HG03108 (cell line): ENCODE measurements around the gene R3HCC1L.
"Not testable (repeated sequence)": the region's sequence is repeated elsewhere in the genome, so short reads cannot be mapped to it uniquely, and the experiment has no call there.

Experiments
- ATAC-seq: cut with Tn5 transposase; IDR thresholded peaks from one replicate; pipeline ENCODE4 v1.9.1; 2021; ENCODE audit warnings: moderate library complexity; ENCODE audit not compliant: unreplicated experiment

The R3HCC1L gene

DNA sequence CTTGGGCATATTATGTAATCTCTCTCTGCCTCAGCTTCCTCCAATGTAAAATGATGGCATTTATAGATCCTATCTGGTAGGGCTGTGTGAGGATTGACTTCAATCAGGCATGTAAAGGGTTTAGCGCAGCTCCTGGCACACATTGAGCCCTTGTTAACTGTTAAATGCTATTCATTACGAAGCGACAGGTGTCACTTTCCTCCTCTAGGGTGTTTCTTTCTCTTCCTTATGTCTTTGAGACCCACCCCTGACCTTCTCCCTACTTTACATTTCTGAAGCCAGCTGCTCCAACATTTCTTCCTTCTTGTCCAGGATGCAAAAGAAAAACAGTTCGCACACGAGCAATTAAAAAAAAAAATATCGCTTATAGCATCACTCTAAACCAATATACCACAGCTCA is 5.7 kb upstream of the R3HCC1L start:
- ATAC-seq: no peak

DNA sequence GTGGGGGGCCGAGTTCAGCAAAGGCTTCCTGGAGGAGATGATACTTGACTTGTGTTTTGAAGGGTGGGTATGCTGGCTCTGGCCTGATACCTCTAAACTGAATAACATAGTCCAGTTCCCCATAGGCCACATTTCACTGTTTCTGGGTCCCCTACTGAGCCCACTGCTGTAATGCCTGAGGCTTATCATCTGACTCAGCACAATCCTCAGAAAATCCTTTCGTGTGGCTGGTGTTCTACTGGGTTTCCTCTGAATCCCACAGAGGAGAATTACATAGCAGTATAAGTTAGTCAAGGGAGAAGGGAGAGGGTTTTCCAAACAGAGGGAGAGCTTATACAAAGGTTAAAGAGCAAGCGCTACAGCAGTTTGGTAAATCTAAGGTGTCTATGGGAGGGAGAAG is 2.8 kb upstream of the R3HCC1L start:
- no peak for ATAC-seq

DNA sequence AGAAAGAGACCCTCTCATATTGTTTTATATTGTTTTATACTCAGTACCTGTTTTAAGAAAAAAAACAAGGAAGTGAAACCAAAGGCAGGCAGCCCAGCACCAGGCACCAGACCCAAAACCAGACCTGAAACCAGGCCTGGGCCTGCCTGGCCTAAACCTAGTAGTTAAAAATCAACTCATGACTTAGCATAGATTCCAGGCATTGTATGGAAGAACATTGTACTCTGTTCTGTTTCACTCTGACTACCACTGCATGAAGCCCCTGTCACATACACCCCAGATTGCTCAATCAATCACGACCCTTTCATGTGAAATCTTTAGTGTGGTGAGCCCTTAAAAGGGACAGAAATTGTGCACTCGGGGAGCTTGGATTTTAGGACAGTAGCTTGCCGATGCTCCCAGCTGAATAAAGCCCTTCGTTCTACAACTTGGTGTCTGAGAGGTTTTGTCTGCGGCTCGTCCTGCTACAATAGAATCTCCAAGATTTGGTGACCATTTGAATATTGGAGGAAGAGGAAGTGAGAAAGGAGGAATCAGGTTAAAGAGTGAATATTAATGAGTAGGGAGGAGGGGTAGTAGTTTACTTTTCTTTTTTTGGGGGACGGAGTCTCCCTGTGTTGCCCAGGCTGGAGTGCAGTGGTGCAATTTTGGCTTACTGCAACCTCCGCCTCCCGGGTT is 1.2 kb upstream of the R3HCC1L start:
- peak; percentile 39 for ATAC-seq

DNA sequence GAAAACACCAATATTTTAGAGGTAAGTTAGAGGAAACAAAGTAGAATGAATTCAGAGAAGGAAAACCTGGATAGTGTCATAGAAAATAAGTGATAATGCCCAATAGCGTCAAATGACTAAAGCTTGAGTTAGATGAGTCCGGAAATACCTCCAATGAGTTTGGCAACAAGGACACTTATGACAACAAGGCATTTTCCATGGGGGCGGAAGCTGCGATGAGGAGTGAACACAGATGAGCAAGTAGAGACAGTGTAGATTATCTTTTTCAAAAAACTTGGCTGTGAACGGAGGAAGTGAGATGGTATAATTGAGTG is 383 bp upstream of the R3HCC1L start:
- ATAC-seq: no peak

DNA sequence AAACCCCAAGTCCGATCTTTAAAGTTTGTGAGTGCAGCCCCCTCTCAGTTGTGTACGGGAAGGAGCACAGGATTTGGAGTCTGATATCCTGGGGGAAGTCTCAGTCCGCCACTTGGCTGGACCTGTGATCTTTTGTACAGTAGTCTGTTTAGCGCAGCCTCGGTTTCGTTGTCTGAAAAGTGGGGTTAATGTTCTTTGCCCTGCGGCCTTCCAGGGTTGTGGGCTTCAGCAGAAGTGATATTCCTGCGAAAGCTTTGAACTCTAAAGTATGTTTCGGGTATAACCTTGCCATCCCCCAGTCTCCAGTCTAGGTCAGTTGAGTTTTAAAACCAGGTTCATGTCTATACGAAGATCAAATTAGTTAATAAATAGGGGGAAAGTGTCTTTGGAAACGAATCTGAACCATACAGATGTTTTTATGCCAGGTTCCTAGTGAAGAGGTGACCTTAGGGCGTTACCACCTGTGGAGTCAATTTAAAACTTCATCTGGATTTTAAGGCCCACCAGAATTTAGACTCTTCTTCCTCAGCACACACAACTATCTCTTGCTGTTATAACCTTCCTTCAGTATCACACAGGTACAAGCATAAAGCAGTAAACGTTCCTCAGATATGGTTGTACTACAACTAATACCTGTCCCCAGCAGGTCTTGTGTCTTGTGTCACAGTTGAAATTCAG is 904 bp downstream of the R3HCC1L start:
- no peak for ATAC-seq

DNA sequence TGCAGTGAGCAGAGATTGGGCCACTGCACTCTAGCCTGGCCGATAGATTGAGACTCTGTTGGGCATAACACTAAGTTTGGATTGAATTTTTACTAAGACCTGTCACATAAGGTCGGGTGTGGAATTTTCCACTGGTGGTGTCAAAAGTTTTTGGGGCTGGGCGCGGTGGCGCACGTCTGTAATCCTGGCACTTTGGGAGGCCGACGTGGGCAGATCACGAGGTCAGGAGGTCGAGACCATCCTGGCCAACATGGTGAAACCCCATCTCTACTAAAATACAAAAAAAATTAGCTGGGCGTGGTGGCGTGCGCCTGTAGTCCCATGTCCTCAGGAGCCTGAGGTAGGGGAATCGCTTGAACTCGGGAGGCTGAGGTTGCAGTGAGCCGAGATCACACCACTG is 2.3 kb downstream of the R3HCC1L start:
- not testable (repeated sequence) for ATAC-seq

DNA sequence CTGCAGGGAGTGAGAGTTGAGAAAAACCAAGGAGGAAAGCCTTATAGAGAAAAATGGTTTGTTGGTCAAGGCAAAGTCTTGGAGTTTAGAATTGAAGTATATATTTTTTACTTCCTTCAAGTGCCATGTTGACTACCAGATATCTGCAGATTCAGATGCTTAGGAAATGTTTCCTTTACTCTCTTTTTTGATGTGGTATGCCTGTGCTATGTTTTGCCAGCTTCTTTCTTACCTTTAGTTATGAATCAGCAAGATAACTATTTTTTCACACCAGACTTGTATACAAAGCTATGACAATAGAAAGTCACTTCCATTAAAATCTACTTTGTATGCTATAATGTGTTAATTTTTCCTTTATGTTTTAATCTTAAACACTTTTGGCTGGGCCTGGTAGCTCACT is 3.6 kb downstream of the R3HCC1L start:
- ATAC-seq: no peak

DNA sequence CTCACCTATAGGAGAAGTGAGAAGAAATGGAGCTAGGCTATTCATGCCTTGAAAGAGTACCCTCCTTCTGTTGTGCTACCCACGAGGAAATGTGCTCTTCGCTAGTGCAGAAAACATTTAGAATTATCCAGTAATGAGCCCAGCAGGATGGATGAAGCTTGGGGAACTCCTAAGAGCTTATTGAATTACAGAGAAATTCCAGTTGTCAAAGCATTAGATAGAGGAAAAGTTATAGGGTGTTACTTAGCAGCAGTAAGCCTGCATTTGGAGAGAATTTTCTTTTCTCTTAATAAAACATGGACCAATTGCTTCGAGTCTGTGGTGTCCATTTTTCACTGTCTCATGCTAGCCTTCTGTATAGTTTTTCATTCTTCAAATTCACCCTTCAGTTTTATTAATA is 5.0 kb downstream of the R3HCC1L start:
- no peak for ATAC-seq

DNA sequence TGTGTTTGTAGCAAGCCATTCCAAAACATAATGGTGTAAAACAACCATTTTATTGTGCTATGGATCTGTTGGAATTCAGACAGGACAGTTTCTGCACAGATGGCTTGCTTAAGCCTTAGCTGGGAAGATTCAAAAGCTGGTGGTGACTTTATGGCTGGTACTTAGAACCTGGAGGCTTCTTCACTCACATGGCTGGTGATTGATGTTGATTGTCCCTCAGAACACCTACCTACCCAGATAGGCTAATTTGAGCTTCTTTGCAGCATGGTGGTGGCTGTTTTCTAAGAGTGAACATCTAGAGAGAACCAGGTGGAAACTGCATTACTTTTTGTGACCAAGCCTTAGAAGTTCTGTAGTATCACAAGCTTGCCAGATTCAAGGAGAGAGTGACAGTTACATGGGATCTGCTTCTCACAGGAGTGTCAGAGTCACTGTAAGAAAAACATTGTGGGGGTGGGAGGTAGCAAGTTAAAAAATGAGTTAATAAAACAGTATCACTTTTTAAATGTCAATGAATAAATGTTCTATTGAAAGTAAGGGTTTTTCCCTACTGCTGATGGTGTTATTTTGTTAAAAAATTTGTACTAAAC is 7.1 kb downstream of the R3HCC1L start:
- no peak for ATAC-seq

DNA sequence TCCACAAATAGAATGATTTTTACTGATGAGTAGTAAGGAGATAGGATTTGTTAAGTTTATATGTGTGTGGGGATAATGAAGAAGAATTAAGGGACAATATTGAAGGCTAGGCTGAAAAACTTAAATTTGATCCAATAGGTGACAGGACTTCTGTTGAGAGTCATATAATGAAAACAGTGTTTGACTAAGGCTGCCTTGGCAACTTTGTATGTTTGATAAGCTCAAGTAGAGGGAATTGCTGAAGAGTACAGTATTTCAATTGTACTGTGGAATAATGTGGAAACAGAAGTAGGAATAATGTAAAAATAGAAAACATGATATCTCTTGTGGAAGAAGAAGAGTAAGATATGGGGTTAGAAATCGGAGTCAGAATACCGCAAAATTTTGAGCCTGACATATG is 10.5 kb downstream of the R3HCC1L start:
- ATAC-seq: no peak

DNA sequence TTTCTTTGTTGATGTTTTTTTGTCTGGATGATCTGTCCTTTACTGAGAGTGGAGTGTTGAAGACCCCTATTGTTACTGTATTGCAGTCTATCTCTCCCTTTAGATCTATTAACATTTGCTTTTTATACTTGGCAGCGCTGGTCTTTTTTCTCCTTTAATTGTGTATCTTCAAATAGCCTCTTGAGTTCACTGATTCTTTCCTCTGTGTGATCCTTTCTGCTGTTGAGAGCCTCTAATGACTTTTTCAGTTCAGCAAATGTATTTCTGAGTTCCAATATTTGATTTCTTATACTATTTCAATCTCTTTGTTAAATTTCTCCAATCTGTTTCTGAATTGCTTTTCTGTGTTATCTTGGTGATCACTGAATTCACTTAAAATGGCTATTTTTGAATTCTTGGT is 15.4 kb downstream of the R3HCC1L start:
- ATAC-seq: no peak

DNA sequence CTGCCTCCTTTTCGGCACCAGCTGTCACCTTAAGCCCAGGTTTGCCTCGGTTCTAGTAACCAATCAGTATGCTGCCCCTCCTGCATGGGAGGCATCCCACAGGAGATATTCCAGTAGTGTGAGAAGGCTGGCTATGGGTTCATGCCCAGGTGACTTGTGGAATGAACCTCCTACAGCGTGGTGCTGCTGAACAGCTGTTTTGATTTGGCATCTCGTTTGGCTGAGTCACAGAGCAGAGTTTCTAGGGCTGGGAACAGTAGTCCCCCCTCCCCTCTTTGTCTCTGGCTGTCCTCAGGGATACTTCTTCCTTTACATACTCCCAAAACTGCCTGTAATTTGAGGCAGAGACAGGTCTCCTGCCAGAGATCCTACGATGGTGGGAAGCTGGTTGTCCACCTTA is 16.1 kb downstream of the R3HCC1L start:
- ATAC-seq: no peak

DNA sequence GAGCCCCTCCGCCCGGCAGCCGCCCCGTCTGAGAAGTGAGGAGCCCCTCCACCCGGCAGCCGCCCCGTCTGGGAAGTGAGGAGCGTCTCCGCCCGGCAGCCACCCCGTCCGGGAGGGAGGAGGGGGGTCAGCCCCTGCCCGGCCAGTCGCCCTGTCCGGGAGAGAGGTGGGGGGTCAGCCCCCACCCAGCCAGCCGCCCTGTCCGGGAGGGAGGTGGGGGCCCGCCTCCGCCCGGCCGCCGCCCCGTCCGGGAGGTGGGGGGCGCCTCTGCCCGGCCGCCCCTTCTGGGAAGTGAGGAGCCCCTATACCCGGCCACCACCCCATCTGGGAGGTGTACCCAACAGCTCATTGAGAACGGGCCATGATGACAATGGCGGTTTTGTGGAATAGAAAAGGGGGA is 18.3 kb downstream of the R3HCC1L start:
- ATAC-seq: not testable (repeated sequence)

DNA sequence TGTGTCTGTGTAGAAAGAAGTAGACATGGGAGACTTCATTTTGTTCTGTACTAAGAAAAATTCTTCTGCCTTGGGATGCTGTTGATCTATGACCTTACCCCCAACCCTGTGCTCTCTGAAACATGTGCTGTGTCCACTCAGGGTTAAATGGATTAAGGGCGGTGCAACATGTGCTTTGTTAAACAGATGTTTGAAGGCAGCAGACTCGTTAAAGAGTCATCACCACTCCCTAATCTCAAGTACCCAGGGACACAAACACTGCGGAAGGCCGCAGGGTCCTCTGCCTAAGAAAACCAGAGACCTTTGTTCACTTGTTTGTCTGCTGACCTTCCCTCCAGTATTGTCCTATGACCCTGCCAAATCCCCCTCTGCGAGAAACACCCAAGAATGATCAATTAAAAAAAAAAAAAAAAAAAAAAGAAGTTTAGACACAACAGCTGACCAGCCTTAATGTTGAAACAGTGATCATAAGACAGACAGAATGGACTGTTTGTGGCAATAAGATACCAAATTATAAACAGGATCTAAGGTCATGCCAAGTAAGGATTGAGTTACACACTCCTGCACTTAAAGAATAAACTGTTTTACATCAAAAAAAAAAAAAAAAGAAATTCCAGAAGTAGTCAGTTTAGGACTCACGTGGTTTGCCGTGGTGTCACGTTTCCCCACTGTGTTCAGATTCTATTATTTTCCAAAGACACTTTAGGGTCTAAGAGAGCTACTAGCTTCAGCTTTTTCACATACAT is 18.9 kb downstream of the R3HCC1L start:
- not testable (repeated sequence) for ATAC-seq

DNA sequence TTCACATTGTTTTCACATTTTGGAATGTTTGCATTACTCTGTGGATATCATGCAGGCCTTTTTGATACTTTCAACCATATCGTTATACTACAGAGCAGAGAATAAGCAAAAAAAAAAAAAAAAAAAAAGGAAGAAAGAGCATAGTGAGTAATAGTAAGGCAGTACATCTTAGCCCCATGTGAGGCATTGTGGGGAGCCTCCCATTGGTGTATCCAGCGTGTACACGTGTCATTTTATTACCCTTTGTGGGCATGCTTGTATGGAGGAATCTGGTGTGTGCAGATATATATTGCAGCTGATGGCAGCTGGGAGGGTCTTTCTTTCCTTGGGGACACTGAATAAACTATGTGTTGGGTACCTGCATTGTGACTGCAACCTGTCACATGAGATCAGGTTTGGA is 19.6 kb downstream of the R3HCC1L start:
- ATAC-seq: no peak

DNA sequence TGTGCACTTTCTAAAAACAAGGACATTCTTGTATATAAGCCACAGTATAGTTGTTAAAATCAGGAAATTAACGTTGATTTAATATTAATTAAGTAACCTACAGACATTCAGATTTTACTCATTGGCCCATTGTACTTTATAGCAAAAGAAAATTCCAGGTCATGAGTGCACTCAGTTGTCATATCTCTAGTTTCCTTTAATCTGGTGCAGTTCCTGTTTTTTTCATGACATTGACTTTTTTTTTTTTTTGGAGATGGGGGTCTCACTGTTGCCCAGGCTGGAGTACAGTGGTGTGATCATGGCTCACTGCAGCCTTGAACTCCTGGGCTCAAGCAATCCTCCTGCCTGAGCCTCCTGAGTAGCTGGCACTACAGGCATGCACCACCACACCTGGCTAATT is 24.1 kb downstream of the R3HCC1L start:
- no peak for ATAC-seq

DNA sequence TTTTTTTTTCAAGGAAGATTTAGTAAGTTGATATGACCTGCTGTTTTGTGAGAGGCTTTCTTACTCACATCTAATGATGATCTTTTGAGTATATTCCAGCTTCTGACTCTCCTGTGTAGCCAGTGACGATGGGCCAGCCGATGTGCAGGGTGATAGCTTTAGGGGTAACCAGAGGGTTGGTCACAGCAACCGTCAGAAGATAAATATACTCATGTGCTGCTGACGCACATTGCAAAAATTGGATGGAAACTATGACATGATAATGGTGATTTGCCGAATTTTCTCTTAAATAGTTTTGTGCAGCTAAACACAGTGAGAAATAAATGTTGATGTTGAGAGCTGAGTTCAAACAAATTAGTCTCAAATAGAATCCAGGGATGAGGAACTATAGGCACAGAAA is 29.5 kb downstream of the R3HCC1L start:
- no peak for ATAC-seq

DNA sequence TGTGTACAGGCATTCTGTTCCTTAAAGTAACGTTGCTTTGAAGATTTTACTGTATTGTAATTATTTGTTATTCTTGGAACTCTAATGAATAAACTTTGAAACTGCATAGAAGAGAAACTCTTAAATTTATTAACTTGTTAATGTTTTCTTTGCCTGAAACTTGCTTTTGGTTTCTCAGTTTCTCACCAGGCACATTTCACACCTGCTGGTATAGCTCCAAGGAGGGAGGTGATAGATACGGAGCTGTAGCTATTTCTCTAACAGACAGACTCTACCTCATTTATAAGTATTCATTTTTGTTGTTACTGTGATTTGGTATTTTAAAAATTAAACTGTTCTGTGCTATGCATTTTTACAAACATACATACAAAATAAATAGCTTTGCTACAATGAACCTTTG is 32.7 kb downstream of the R3HCC1L start:
- peak; percentile 62 for ATAC-seq

DNA sequence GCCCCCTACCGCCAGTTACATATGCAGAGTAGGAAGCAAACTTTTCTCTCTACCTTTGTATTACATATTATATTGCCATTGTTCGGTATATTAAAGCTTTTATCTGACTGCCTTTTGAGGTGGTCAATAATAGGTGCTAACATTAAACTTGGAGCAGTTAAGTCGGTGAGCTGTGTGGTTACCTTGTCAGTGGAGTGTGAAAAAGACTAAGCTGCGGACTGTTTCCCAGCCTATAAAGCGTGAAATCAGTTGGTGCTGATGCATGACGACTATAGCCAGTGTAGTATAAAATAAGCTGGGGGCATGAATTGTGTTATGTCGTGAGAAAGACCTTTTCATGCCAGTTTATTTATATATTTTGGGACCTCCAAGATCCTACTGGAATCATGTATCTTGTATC is 33.7 kb downstream of the R3HCC1L start:
- peak; percentile 48 for ATAC-seq

DNA sequence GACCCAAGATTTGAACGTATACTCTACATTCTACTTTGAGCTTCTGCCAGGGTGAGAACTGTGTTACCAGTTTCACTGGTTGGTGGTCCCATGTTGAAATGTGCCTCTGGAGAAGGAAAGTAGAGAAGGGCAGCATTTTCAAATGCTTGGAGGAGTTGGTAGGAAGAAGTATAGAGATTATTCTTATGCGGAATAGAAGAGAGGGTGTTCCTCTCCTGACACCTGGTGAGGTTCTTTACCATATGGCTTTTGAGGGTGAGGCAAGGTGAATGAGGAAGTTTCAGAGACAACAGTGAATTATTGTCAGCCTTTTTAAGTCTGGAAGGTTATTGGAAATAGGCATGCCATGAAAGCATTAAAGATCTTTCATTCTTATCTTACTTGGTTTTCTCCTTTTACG is 34.3 kb downstream of the R3HCC1L start:
- no peak for ATAC-seq

DNA sequence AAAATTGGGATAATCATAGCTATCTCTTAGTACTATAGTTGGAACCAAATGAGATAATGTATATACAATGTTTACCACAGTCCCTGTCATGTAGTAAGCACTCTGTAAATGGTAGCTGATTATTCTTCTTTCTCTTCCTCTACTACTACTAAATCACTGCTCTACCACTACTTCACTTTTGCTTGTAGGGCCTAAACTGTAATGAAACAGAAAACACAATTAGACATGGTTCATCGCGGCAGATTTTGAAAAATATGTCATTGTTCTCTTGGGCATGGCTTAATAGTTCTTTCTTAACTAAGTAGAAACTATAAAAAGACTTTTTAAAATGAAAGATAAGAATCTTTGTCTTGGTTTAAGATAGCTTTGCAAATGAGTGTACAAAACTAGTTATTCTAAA is 34.9 kb downstream of the R3HCC1L start:
- no peak for ATAC-seq
